ENCODE results near the gene ADAR.

The ADAR gene

DNA sequence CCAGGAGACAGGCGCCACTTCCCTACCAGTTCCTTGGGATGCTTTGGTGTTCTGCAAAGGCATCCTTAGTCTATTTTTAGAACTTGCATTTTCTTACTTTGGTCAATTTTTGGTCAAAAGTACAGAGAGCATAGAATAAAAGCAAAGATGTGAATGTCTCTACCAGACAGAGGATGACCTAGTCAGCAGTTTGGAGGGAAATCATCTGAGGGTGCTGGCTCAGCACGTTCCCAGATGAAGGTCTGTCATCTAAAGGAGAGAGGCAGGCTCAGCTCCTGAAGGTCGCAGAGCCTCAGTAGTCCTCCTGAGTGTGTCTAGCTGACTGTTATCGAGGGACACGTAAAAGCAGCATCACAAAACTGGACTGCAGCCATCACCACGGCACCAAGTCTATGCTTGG, 25.1 kb downstream of the ADAR start:
- no peak for DNase-seq

DNA sequence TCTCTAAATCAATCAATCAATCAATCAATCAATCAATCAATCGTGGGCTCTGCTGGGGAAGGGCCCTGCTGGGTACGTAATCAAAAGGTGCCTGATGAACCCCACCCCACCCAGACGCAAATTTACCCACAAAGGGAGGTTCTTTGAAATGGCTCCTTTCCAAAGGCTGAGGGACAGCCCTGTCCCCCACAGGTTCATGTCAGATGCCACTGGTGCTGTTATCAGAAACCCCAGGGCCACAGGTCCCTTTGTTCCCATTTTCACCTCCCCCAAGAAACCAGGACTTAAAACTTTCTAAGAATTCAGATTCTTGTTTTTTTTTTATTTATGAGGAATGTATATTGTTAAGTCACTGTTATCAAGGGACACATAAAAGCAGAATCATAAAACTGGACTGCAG, 26.2 kb downstream of the ADAR start:
- DNase-seq = no peak

DNA sequence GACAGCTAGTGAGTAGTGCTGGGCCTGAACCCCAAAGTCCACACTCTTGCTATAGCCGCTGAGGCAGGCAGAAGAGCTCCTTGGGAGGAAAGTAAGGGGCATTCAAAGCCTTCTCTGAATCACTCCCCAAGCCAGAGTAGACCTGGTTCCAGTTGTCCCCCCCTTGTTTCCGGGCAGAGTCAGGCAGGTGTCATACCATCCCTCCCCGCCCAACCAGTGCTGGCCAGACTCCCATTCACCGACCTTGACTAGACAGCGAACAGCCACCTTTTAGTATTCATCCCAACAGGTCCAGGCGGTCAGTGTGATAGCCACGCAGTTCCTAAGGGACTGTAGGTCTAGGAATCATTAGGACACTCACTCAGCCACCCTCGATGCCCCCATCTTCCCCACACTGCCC, 28.6 kb downstream of the ADAR start:
- DNase-seq = no peak

DNA sequence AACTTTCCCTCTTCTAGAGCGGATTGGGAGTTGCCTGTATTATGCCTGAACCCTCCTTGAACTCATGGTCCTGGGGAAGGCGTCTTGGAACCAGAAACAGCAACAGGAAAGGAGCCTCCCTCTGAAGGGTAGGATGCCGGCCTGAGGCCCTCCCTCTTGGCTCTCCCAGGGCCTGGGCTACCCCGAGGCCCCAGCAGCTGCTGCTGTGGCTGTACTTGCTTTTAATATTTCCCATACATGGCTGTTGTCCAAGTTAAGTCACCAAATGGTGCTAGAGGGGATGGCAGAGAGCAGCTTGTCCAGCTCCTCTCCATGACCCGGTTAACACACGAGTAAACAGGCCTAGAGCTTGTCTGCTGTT, 29.9 kb downstream of the ADAR start:
- no peak for DNase-seq

DNA sequence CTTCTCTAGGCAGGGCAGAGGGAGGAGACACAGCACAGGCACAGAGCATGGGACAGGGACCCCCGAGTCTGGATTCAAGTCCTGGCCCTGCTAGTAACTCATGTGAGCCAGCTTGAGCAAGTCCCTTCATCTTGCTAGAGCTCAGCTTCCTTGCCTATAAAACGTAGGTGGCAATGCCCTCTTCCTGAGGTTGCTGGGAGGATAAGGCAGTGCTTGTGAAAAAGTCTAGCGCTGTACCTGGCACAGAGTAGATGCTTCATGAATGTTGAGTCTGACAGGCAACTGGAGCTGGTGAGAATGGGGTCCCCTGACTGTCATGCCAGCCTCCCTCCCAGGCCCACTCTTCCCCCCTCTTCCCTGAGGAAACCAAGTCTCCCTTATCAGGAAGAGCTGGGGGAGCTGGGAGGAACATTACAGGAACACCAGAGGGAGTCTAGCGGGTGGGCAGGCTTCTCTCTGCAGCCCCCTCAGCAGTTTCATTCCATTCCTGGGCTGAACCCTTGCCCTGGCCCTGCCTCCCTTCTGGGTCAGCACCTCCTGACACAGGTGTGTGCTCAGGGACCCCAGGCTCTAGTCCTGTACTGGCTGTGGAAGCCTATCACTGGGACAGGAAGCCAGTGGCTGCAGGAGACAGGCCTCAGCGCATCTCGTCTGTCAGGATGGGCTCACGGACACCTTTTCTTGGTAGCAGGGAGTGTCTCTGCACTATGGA, 30.5 kb downstream of the ADAR start:
- no peak for DNase-seq

DNA sequence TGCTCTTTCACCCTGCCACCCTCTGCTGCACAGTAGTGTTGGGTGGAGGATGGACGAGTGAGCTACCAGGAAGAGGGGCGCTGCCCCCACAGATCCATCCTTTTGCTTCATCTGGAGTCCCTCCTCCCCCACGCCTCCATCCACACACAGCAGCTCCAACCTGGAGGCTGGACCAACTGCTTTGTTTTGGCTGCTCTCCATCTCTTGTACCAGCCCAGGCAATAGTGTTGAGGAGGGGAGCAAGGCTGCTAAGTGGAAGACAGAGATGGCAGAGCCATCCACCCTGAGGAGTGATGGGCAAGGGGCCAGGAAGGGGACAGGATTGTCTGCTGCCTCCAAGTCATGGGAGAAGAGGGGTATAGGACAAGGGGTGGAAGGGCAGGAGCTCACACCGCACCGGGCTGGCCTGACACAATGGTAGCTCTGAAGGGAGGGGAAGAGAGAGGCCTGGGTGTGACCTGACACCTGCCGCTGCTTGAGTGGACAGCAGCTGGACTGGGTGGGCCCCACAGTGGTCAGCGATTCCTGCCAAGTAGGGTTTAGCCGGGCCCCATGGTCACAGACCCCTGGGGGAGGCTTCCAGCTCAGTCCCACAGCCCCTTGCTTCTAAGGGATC, 31.9 kb downstream of the ADAR start:
- no peak for DNase-seq

DNA sequence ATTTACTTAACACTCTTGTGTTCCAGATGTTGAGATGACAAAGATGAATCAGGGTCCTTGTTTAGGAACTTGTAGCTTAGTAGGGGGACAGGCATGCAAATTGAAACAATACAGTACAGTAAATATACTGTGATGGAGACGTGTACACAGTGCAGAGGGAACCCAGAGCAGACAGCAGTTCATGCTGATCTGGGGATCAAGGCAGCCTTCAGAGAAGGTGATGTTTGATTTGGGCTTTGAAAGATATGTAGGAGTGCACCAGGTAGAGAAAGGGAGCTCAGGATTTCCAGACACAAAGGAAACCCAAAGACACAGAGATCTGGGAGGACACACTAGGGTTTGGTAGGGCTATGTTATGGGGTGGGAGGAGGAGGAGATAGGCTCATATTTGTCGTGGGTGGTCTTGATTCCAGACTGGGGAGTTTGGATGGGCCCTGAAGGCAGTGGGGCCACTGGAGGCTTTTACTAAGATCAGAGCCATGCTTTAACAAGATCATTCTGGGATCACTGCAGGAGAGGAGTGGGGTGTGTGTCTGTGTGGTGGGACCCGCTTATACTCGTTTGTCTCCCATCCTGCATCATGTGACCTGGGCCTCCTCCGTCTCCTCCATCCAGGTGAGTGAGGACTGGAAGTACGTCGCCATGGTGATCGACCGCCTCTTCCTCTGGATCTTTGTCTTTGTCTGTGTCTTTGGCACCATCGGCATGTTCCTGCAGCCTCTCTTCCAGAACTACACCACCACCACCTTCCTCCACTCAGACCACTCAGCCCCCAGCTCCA, 32.6 kb downstream of the ADAR start:
- no peak for DNase-seq

DNA sequence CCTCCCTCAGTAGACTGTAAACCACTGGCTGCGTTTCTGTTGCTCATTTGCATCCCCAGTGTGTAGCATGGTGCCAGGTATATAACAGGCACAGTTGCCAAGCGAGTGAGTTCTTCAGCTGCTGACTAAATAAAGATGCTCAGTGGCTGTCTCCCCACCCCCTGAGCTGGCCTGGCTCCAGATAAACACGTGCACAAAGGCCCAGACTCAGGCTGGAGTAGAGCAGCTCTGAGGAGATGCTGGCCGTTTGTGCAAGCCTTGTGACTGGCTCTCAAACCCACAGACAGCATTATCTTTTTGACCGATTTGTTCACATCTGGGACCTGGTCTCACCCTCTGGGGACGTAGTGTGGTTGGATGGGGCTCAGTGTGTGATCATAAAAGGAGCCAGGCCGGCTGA, 33.3 kb downstream of the ADAR start:
- no peak for DNase-seq

DNA sequence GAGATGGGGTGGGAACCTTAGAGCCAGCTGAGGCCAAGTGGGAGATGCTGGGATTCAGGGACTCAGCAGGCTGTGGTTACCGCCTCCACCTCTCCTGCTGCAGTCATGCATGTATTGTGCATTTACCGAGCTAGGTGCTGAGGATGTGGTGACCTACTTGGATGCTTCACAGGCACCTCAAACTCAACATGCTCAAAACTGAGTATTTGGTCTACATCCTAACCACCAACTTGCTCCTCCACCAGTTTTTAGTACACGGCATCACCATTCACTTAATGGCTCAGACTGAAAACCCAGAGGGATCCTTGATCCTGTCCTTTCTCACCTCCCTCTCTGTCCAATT, 34.8 kb downstream of the ADAR start:
- DNase-seq = no peak

DNA sequence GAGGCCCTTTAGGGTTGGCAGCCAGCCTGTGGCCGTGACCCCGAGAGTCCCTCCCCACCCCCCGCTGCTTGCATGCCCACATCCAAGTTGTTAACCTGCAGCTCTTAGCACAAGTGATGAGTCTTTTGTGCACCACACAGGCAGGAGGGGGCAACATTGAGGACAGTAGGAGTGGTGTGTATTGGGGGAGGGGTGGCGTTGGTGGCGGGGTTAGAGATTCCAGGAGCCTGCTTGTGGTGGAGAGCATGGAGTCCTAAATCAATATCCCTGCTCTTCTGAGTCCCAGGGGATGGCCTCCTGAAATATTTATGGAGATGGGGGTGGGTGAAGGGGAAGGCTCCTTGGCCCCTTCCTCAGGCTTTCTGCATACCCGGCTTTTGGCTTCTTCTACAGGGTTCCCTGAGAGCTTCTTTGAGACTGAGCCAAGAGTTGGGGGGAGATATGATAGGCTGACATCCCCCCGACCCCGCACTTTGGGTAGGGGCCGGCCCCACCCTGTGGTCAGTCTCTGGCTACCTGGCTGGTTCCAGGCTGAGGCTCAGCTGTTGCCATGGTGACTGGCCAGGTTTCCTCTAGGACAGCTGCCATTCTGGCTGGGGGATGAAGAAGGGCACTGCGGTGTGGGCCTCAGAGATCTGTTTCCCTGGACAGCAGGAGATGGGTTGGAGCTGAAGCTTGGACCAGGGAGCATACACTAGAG, 35.4 kb downstream of the ADAR start:
- no peak for DNase-seq

DNA sequence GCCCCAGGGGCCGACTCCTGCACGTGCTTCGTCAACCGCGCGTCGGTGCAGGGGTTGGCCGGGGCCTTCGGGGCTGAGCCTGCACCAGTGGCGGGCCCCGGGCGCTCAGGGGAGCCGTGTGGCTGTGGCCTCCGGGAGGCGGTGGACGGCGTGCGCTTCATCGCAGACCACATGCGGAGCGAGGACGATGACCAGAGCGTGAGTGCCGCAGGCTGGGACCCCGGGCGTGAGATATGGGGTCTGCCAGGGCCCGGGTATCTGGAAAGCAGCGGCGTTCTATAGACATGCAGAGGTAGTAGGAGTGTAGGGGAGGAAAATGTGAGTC, 36.1 kb downstream of the ADAR start:
- no peak for DNase-seq

DNA sequence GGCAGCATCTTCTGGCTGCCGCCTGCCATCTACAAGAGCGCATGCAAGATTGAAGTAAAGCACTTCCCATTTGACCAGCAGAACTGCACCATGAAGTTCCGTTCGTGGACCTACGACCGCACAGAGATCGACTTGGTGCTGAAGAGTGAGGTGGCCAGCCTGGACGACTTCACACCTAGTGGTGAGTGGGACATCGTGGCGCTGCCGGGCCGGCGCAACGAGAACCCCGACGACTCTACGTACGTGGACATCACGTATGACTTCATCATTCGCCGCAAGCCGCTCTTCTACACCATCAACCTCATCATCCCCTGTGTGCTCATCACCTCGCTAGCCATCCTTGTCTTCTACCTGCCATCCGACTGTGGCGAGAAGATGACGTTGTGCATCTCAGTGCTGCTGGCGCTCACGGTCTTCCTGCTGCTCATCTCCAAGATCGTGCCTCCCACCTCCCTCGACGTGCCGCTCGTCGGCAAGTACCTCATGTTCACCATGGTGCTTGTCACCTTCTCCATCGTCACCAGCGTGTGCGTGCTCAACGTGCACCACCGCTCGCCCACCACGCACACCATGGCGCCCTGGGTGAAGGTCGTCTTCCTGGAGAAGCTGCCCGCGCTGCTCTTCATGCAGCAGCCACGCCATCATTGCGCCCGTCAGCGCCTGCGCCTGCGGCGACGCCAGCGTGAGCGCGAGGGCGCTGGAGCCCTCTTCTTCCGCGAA, 36.6 kb downstream of the ADAR start:
- DNase-seq = no peak

DNA sequence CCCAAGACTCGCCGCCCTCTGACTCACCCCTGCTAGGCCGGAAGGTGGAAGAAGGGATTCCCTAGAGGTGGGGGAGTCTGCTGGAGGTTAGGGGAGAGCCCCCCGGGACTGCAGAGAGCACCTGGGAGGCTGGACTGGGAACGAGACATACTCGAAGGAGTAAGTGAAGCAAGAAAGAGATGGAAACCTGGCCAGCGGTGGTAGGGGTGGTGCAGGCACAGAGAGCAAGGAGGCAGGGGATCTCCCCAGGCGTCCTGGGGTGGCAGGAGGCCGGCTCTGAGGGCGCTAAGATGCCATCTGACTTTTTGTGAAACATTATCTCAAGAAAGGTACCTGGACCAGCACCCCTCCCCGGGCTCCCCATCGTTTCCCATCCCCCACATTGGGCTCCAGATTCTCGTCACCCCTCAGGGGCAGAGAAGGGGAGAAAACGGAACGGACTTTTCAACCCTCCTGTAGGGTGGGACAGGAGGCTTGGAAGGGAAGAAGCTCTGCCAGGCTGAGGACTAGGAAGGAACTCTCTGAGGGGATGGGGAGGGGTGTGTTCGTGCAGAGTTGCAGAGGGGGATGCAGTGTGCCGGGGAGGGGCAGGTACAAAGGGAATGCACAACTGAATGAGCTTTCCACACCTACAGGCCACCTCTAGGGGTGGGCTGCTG, 39.7 kb downstream of the ADAR start:
- DNase-seq = no peak

DNA sequence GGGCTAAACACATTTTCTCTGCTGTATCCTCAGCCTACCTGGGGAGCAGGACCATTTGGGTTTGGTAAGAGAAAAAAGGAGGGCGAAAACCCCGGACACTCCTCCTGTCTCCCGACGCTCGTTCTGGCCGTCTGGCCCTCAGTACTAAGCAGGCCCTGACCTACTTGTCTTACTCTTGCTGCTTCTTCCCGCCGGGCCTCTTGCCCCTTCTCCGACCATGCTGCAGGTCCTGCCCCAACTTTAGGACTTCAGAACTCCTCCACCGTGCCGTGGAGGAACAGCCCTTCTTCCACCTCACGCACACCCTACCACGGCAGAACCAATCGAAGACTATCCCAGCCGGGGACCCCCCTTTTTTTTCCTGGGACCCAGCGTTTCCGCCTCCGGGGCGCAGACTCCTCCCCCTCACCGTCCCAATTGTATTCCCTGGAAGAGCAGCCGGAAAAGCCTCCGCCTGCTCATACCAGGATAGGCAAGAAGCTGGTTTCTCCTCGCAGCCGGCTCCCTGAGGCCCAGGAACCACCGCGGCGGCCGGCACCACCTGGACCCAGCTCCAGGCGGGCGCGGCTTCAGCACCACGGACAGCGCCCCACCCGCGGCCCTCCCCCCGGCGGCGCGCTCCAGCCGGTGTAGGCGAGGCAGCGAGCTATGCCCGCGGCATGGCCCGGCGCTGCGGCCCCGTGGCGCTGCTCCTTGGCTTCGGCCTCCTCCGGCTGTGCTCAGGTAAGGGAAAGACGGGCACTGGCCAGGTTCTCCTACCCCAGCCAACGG, 40.4 kb downstream of the ADAR start, which contains the start of gene CHRNB2:
TSS of gene CHRNB2 (plus strand) at position 393 of the 771 bp plus-strand sequence. CDS start at position 660, 267 bp downstream.
- DNase-seq = peak; percentile 67 to 88 (median 76)

DNA sequence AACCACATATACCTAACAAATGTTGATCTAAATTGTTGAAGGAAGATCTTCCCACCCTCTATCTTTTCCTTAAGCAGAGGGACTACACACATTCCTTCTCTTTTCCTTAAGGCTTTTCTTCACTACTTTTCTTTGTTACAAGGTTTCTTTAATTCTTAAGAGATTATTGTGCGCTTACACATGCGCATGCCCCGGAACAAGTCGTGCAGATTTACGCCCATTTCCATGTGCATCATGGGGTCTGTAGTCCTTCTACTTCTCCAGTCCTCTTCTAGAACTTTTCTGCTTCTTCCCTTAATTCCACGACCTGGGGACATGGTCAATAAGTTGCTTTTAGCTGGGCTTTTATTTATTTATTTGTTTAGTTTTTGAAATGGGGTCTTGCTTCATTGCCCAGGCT, 42.1 kb downstream of the ADAR start:
- no peak for DNase-seq

DNA sequence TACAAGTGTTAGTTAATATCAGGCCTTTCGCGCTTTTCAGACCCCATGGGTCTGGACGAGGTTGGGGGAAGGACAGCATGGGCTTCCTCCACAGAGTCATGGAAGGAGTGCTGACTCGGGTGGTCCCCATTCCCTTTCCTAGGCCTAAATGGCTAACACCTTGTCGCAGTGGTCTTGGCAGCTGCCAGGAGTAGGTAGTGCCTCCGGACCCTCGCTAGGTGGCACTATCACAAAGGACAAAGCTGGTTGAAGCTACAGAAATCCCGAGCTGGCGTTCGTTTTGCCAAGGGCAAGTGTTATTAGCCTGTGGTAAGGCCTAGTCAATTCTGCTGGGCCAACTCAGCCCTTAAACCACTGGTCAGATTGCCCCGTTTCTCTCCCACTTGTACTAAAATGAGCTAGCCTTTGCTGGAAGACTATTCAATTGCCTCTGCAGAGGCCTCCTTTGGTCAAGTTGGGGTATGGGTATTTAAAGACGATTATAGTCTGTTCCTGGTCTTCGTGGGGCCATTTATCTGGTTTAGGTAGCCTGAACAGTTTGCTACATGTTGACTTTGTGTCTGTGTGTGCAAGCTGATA, 48.4 kb downstream of the ADAR start:
- DNase-seq = peak; percentile 90 to 94 (median 92)

DNA sequence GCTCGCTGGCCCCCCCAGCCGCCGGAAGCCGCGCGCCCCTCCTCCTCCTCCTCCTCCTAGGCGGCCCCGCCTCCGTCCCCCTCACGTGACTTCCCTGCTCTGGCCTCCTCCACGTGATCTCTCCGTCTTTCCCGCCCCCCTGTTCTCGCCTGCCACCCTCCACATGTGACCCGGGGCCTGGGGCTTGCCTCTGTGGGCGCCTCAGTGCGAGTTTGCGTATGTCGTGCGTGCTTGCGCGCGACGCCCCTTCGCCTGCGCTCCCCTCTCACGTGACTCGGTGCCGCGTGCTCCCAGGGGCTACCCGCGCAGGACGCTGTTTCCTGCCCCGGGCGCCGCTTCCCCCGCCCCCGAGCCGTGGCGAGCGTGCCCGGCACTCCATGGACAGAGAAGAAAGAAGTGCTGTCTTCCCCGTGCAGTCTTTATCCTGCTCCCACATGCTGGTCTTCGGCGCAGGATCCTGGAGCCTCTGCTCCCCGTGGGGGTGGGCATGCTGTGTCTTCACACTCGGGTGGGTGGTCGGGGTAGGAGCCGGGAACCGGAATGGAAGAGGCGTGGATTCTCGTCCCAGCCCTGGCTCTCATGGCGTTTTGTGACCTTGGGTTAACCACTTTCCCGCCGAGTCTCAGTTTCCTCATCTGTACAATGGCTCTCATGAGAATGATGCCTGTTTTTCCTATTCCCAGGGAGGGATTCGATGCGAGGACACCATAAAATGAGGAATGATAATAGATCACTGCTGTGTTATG, 49.1 kb downstream of the ADAR start:
- DNase-seq = peak; percentile 99 to 100 (median 100)

DNA sequence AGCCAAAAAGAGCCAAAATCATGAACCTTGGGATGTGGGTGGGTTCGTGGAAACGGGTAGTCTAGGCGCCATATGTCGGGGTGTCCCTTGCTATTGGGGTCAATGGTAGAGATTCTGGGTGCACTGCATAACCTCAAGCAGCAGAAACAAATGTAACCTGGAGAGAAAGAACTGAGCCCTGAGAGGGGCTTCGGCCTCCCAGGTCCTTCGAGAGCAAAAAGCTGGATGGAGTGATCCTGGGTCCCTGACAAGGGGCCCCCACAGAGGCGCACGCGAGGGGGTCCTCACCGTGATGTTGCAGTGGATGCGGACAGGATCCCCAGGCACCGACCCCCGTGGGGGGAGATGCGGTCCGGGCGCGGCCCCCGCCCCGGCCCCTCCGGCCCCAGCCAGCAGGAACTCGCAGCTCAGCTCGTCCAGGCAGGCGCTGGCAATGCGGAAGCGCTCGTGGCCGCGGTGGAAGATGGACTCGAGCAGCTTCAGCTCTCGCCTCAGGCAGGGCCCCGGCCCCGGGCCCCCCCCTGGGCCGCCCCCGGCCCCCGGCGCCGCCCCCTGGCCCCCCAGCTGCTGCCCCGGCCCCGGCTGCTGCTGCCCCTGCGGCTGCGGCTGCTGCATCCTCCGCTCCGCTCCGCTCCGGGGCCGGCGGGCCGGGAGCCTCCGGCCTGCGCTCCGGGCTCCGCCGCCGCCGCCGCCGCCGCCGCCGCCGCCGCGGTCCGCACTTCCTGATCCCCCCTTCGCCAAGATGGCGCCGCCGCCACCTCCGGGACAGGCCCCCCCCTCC, 49.9 kb downstream of the ADAR start, which contains the start of gene UBE2Q1:
TSS of gene UBE2Q1 (minus strand) at position 724 of the 781 bp plus-strand sequence. CDS start at position 615, 109 bp downstream.
- DNase-seq = peak; percentile 66 to 82 (median 72)

DNA sequence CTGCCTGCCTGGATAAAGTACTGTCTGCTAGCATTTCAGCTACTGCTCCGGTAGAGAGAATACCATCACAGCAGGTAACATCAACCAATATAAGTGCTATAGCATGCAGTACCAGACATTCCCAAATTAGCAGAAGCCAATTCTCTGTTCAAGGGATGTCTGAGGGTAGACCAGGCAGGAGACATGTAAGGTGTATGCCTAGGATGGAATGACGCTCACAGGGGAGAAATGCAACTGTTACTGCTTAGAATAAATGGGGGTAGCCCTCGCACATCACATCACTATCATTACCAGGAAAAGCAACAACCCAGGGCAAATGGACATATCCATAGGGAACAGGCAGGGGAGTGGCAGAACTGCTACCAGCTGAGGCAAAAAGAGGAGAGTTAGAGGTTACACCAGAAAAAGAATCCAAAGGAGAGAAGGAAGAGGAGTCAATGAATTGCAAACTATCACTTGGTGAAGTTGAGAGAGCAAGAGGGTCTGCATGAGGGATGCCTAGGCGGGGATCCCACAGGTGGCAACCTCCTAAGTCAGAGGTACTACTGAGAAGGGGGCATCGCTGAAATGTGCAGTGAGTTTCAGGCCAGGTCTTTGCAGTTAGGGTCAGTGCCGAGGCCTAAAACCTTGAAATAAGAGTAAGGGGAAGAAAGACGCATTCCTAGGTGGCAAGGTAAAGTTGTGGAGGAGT, 50.6 kb downstream of the ADAR start:
- no peak for DNase-seq

Data from suppressor macrophage (primary cell).